ENCODE data around the gene PTCH2. TPM values are rescaled to one million over a fixed set of nuclear protein-coding genes. Genes with fewer than 3 reads are reported as not detected.
A peak's percentile ranks its signal among the peaks of the same experiment; 100 is the strongest.

The PTCH2 gene
- total RNA-seq, 2 experiments from 2014 or later: 0.13 to 0.97 TPM

DNA sequence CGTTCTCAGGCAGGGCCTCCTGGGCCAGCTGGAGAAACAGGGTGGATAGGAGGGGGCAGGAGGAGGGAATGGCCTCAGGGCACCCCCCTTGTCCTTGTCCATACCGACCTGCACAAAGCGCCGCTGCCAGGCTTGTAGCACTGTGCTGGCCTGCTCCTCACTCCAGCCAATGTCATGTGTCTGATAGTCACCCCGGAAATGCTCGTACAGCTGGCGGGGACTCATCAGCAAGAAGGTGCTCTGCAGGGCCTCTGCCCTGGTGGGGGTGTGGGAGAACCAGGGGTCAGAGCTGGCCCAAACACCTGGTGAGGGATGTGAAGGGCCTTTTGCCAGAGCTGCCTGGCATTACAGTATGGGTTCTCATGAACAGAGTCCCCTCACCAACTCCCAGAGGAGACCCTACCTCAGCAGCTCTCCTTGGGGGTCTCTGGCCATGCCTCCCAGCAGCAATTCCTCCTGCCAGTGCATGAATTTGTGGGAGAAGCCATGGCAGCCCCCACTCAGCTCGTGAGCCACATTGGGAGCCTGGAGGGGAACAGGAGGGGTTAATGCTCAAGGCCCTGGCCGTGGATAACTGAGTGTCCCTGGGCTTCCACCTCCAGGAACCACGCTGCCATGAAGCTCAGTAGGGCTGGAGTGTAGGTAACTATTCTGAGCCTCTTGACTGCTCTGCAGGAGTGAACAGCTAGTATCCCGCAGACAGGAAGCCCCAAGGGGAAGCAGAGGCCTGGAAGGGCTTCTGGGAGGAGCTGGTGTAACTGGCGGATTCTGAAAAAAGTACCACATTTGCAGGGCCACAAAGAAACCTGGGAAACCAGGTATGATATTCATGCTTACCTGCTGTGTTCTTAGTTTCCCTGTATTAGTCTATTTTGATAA, 13.3 kb downstream of the PTCH2 start:
- no peak overlapping the region for H3K27ac Mint-ChIP-seq
- POLR2A ChIA-PET: interaction anchor here (0.7 to 7.1 kb wide), 5 partner anchors 9 to 108 kb away, joined by 3 to 66 read pairs (median 6); partner anchors contain the start of genes RNU5D-1 and RPS8
- CTCF ChIA-PET: interaction anchor here (1.2 kb wide), 1 partner anchor 98 kb away, joined by 3 read pairs; no protein-coding TSS in a partner anchor
- H3K36me3 Mint-ChIP-seq (ENCODE audit: low read depth): no peaks in the 10 kb centered on the region
- peaks cover 2% of the 10 kb centered on the region for H3K4me1 Mint-ChIP-seq (ENCODE audit: low read depth)
- TF ChIP-seq, protein P1, sequence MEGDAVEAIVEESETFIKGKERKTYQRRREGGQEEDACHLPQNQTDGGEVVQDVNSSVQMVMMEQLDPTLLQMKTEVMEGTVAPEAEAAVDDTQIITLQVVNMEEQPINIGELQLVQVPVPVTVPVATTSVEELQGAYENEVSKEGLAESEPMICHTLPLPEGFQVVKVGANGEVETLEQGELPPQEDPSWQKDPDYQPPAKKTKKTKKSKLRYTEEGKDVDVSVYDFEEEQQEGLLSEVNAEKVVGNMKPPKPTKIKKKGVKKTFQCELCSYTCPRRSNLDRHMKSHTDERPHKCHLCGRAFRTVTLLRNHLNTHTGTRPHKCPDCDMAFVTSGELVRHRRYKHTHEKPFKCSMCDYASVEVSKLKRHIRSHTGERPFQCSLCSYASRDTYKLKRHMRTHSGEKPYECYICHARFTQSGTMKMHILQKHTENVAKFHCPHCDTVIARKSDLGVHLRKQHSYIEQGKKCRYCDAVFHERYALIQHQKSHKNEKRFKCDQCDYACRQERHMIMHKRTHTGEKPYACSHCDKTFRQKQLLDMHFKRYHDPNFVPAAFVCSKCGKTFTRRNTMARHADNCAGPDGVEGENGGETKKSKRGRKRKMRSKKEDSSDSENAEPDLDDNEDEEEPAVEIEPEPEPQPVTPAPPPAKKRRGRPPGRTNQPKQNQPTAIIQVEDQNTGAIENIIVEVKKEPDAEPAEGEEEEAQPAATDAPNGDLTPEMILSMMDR (IDR thresholded peaks at IDR 0.05): no peak
- ATAC-seq: no peak
- no peak for DNase-seq
- H3K27me3 Mint-ChIP-seq: no peaks in the 10 kb centered on the region
- no peak overlapping the region for H3K4me3 Mint-ChIP-seq
- no peaks in the 10 kb centered on the region for H3K9me3 Mint-ChIP-seq
- intact Hi-C loops (cut with micrococcal nuclease): no loop called here

DNA sequence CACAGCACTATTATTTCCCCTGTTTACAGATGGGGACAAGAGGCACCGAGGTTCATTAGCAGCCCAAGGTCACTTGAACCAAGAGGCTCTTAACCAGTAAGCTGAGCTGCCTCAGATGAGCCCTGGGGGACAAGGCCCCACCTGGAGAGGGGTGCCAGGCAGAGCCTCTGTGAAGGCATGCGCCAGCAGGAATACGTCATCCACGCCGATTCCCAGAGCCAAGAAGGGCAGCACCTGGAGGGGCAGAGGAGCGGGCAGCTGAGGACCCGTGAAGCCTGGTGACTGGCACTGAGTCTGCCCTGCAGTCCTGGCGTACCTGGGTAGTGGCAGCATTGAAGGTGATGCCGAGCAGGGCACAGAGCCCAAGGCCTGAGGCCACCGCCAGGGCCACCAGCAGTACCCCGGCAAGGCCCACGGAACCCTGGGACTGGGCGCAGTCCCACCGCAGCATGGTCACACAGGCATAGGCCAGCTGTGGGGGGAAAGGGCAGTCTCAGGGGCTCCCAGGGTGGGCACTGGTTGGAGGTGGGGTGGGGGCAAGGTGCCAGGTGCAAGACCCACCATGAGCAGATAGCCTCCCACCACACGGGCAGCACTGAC, 14.1 kb downstream of the PTCH2 start:
- no peaks in the 10 kb centered on the region for H3K36me3 Mint-ChIP-seq (ENCODE audit: low read depth)
- no peaks in the 10 kb centered on the region for H3K27me3 Mint-ChIP-seq
- no peak overlapping the region for H3K27ac Mint-ChIP-seq
- no peak for ATAC-seq
- no peak overlapping the region for H3K4me3 Mint-ChIP-seq
- intact Hi-C loops (cut with micrococcal nuclease): no loop called here
- ChIA-PET CTCF (interaction anchor here (1.2 kb wide), 1 partner anchor 97 kb away, joined by 3 read pairs; no protein-coding TSS in a partner anchor), POLR2A (interaction anchor here (0.7 to 12.2 kb wide), 3 partner anchors 9 to 108 kb away, joined by 3 to 466 read pairs (median 66); partner anchors contain the start of gene RNU5D-1)
- no peak for DNase-seq
- H3K9me3 Mint-ChIP-seq: no peaks in the 10 kb centered on the region
- peaks cover 2% of the 10 kb centered on the region for H3K4me1 Mint-ChIP-seq (ENCODE audit: low read depth)
- TF ChIP-seq, protein P1 (IDR thresholded peaks at IDR 0.05): no peak

- POLR2A ChIA-PET: interaction anchor here (1.1 to 12.2 kb wide), 4 partner anchors 8 to 104 kb away, joined by 3 to 466 read pairs (median 36); partner anchors contain the start of genes RNU5D-1 and RPS8
- TF ChIP-seq, protein P1 (IDR thresholded peaks at IDR 0.05): no peak
- Mint-ChIP-seq H3K9me3 (no peaks in the 10 kb centered on the region), H3K4me3 (no peak overlapping the region), H3K27me3 (no peaks in the 10 kb centered on the region), H3K4me1 (ENCODE audit: low read depth) (peaks cover 2% of the 10 kb centered on the region), H3K36me3 (ENCODE audit: low read depth) (no peaks in the 10 kb centered on the region), H3K27ac (no peak overlapping the region)
- no peak for DNase-seq
- no peak for ATAC-seq
- intact Hi-C loops (cut with micrococcal nuclease): no loop called here
- CTCF ChIA-PET: interaction anchor here (0.8 kb wide), 1 partner anchor 8 kb away, joined by 3 read pairs; no protein-coding TSS in a partner anchor
These were observed 14.9 kb downstream of the PTCH2 start for GRCh38 chr1:44828003-44828651.

DNA sequence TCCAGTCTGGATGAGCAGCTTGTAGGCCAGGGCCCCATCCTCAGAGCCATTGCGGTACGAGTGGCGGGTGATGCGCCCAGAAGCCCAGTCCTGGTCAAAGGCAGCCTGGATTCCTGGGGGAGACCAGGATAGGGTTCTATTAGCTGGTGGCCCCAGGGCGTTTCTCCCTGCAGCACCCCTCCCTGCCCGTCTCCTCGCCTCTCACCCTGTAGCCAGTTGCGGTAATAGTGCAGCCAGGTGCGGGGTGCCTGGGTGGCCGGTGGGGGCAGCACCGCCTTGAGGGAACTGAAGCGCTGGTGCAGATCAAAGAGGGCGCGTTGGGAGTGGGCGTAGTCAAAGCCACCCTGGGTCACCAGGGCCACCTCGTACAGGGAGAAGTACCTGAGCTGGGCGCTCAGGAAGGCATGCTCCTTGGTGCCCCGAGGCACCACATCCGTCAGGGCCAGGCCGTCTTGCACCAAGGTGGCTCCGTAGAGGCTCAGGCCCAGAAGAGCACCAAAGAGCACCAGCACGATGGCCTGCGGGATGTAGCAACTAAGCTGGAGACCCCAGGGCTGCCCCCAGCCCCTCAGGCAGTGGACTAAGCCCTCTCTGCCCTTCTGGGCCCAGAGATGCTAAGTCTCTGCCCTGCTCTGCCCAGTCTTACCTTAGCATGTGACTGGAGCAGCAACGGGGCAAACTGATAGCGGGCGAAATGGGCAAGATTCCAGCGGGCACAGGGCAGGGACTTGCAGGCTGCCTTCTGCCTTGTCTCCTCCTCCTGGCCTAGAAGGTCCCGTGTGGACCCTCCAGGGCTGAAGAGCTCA, 15.7 kb downstream of the PTCH2 start:
- DNase-seq (no peak), ATAC-seq (peak; percentile 34)
- ChIA-PET POLR2A (interaction anchor here (0.7 to 12.2 kb wide), 6 partner anchors 7 to 103 kb away, joined by 3 to 466 read pairs (median 4); partner anchors contain the start of genes RNU5D-1 and RPS8), CTCF (interaction anchor here (0.8 kb wide), 1 partner anchor 9 kb away, joined by 3 read pairs; no protein-coding TSS in a partner anchor)
- H3K36me3 Mint-ChIP-seq (ENCODE audit: low read depth): no peaks in the 10 kb centered on the region
- no peak overlapping the region for H3K27ac Mint-ChIP-seq
- TF ChIP-seq, protein P1 (IDR thresholded peaks at IDR 0.05): no peak
- H3K4me3 Mint-ChIP-seq: no peak overlapping the region
- H3K4me1 Mint-ChIP-seq (ENCODE audit: low read depth): peaks cover 2% of the 10 kb centered on the region
- H3K27me3 Mint-ChIP-seq: no peaks in the 10 kb centered on the region
- H3K9me3 Mint-ChIP-seq: no peaks in the 10 kb centered on the region
- intact Hi-C loops (cut with micrococcal nuclease): no loop called here
